ENCODE results near the gene IL2RA. TPM values are rescaled to one million over a fixed set of nuclear protein-coding genes. Genes with fewer than 3 reads are reported as not detected.

The IL2RA gene
- total RNA-seq, 1 experiment from 2014 or later = 0.59 TPM

- ChIA-PET RAD21 (ENCODE audit: low non-redundant PET in 1 of 2, low total read pairs in 2 of 2, uncharacterized antibody in 2 of 2, unreplicated experiment in 2 of 2) (no interaction called here), POLR2A (no interaction called here), CTCF (interaction anchor here (0.6 kb wide), 1 partner anchor 177 kb away, joined by 4 read pairs; no protein-coding TSS in a partner anchor)
- Histone ChIP-seq H3K79me2 (ENCODE audit: insufficient read depth, low read length) (no peaks in the 10 kb centered on the region), H3K4me1 (ENCODE audit: control insufficient read depth in 1 of 2, insufficient read depth in 2 of 2, low read length in 2 of 2) (no peaks in the 10 kb centered on the region), H3K4me3 (replicated peaks in 1 of 2; ENCODE audit: low read depth in 1 of 2, low read length in 2 of 2) (no peak overlapping the region), H3K9ac (ENCODE audit: low read length) (no peak overlapping the region), H3K27ac (ENCODE audit: low read depth, low read length) (no peak overlapping the region), H3K9me2 (ENCODE audit: insufficient read depth) (no peaks in the 10 kb centered on the region), H3K27me3 (ENCODE audit: insufficient read depth, low read length) (no peaks in the 10 kb centered on the region), H3K9me3 (ENCODE audit: control insufficient read depth in 1 of 2, insufficient read depth in 1 of 2, low read depth in 1 of 2, low read length in 2 of 2) (no peaks in the 10 kb centered on the region), H2AFZ (ENCODE audit: low read depth, low read length, poor library complexity, severe bottlenecking) (no peak overlapping the region), H3K4me2 (ENCODE audit: low read length) (no peak overlapping the region), H4K20me1 (ENCODE audit: insufficient read depth) (no peaks in the 10 kb centered on the region), H3K36me3 (ENCODE audit: control insufficient read depth in 1 of 2, insufficient read depth in 2 of 2, low read length in 2 of 2) (no peaks in the 10 kb centered on the region)
- intact Hi-C loops (cut with micrococcal nuclease) = no loop called here
- ATAC-seq (no peak), DNase-seq (ENCODE audit: low read depth, low spot score) (no peak)
- no TSS peak for BruUV-seq (replicated peaks)
- TF ChIP-seq POLR2A (IDR thresholded peaks at IDR 0.05; ENCODE audit: borderline replicate concordance, extremely low read depth, insufficient read depth, insufficient read length) (no peak), CBX3 (IDR thresholded peaks at IDR 0.05; ENCODE audit: low read depth) (no peak), REST (IDR thresholded peaks at IDR 0.05; ENCODE audit: low read depth) (no peak), EZH2 (IDR thresholded peaks at IDR 0.05) (no peak), ZBTB33 (IDR thresholded peaks at IDR 0.05; ENCODE audit: extremely low read depth, insufficient replicate concordance, low read length) (no peak), MAX (IDR thresholded peaks at IDR 0.05) (no peak)
Measured at GRCh38 chr10:6022660-6023059, 39.5 kb downstream of the IL2RA start.

Measured in HCT116 (cell line).